ENCODE data around the gene AKAP14.

DNA sequence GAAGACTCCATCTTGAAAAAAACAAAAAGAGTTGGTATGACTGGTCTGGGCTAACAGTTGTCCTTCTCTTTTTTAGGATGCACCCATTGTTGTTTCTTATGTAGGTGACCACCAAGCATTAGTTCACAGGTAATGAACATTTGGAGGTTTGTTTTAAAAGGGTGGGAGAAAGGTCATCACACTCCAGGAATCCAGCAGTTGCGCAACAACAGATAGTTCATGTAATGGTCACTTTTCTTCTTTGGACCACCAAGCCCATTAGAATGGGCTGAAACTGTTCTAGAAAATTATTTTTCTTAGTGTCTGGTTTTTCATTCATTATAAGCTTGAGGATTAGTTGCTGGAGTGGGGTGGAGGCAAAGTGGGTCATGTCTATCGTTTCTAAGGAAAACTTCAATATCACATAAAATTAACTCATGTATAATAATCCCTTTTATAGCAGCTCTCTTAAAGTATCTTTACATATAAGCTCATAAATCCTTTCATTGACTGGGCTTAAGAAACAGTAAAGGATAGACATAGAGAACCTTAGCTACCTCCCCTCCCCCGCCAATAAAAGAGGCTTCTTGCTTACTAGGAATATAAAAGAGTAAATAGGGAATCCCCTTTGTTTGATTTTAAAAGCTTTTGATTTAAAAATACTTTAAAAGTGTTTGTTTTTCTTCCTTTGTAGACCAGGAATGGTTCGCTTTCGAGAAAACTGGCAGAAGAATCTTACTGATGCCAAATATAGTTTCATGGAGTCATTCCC lies 24.3 kb downstream of the AKAP14 start:
- TF ChIP-seq, protein P1, sequence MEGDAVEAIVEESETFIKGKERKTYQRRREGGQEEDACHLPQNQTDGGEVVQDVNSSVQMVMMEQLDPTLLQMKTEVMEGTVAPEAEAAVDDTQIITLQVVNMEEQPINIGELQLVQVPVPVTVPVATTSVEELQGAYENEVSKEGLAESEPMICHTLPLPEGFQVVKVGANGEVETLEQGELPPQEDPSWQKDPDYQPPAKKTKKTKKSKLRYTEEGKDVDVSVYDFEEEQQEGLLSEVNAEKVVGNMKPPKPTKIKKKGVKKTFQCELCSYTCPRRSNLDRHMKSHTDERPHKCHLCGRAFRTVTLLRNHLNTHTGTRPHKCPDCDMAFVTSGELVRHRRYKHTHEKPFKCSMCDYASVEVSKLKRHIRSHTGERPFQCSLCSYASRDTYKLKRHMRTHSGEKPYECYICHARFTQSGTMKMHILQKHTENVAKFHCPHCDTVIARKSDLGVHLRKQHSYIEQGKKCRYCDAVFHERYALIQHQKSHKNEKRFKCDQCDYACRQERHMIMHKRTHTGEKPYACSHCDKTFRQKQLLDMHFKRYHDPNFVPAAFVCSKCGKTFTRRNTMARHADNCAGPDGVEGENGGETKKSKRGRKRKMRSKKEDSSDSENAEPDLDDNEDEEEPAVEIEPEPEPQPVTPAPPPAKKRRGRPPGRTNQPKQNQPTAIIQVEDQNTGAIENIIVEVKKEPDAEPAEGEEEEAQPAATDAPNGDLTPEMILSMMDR (conservative IDR thresholded peaks at IDR 0.05; ENCODE audit: low read depth in 2 of 2), result no peak
- TF ChIP-seq ZNF114 (CRISPR knock-in tag; IDR thresholded peaks at IDR 0.05) (no peak), EZH2phosphoT487 (IDR thresholded peaks at IDR 0.05; ENCODE audit: unreplicated experiment) (no peak), EZH2 (IDR thresholded peaks at IDR 0.05; ENCODE audit: low read depth, unreplicated experiment) (no peak), JUNB (IDR thresholded peaks at IDR 0.05; ENCODE audit: unreplicated experiment) (no peak), POLR2AphosphoS5 (IDR thresholded peaks at IDR 0.05; ENCODE audit: low read depth) (no peak), ZNF331 (CRISPR knock-in tag; IDR thresholded peaks at IDR 0.05; ENCODE audit: low read depth) (no peak)
- TF ChIP-seq, protein P2, sequence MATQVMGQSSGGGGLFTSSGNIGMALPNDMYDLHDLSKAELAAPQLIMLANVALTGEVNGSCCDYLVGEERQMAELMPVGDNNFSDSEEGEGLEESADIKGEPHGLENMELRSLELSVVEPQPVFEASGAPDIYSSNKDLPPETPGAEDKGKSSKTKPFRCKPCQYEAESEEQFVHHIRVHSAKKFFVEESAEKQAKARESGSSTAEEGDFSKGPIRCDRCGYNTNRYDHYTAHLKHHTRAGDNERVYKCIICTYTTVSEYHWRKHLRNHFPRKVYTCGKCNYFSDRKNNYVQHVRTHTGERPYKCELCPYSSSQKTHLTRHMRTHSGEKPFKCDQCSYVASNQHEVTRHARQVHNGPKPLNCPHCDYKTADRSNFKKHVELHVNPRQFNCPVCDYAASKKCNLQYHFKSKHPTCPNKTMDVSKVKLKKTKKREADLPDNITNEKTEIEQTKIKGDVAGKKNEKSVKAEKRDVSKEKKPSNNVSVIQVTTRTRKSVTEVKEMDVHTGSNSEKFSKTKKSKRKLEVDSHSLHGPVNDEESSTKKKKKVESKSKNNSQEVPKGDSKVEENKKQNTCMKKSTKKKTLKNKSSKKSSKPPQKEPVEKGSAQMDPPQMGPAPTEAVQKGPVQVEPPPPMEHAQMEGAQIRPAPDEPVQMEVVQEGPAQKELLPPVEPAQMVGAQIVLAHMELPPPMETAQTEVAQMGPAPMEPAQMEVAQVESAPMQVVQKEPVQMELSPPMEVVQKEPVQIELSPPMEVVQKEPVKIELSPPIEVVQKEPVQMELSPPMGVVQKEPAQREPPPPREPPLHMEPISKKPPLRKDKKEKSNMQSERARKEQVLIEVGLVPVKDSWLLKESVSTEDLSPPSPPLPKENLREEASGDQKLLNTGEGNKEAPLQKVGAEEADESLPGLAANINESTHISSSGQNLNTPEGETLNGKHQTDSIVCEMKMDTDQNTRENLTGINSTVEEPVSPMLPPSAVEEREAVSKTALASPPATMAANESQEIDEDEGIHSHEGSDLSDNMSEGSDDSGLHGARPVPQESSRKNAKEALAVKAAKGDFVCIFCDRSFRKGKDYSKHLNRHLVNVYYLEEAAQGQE (IDR thresholded peaks at IDR 0.05; ENCODE audit: unreplicated experiment), result no peak
